Ishikawa (cell line): ENCODE measurements around the gene CHST5.

Experiments used
- CEBPB ChIP-seq: IDR thresholded peaks from 2 replicates; pipeline ENCODE4 v1.6.1; 2012
- CREB1 ChIP-seq: IDR thresholded peaks from 2 replicates; pipeline ENCODE4 v1.6.1; 2012; ENCODE audit warnings: low read depth
- EGR1 ChIP-seq: IDR thresholded peaks from 2 replicates; pipeline ENCODE4 v1.6.1; 2012
- EP300 ChIP-seq: IDR thresholded peaks from 2 replicates; pipeline ENCODE4 v1.6.1; 2012; ENCODE audit warnings: borderline replicate concordance
- FOXM1 ChIP-seq: IDR thresholded peaks from 2 replicates; pipeline ENCODE4 v1.6.1; 2012; ENCODE audit warnings: low read depth, borderline replicate concordance
- NFIC ChIP-seq: IDR thresholded peaks from 2 replicates; pipeline ENCODE4 v1.6.1; 2012
- RAD21 ChIP-seq: IDR thresholded peaks from 2 replicates; pipeline ENCODE4 v1.6.1; 2012; ENCODE audit warnings: low read depth
- REST ChIP-seq: IDR thresholded peaks from 2 replicates; pipeline ENCODE4 v1.6.1; 2012; ENCODE audit warnings: low read depth, mild to moderate bottlenecking
- TAF1 ChIP-seq: IDR thresholded peaks from 2 replicates; pipeline ENCODE4 v1.6.1; 2012; ENCODE audit warnings: low read depth, mild to moderate bottlenecking
- TCF12 ChIP-seq: IDR thresholded peaks from 2 replicates; pipeline ENCODE4 v1.6.1; 2012; ENCODE audit warnings: low read depth
- TEAD4 ChIP-seq: IDR thresholded peaks from 2 replicates; pipeline ENCODE4 v1.6.1; 2012
- YY1 ChIP-seq: IDR thresholded peaks from 2 replicates; pipeline ENCODE4 v1.6.1; 2012; ENCODE audit warnings: low read depth
- ZBTB7A ChIP-seq: IDR thresholded peaks from 2 replicates; pipeline ENCODE4 v1.6.1; 2012; ENCODE audit warnings: low read depth
- TF ChIP-seq, protein P1 (sequence below): IDR thresholded peaks from 2 replicates; pipeline ENCODE4 v1.6.1; 2012
- TF ChIP-seq, protein P2 (sequence below): IDR thresholded peaks from 2 replicates; pipeline ENCODE4 v1.6.1; 2012

CHST5 gene

GRCh38 chr16:75546293-75546692, 10.4 kb upstream of the CHST5 start:
- TF ChIP-seq CREB1 (no peak), YY1 (no peak), TAF1 (no peak), TEAD4 (no peak), REST (no peak), RAD21 (no peak), EGR1 (no peak), EP300 (no peak), CEBPB (no peak), NFIC (no peak), ZBTB7A (no peak), TCF12 (no peak), FOXM1 (no peak)
- TF ChIP-seq, protein P1, sequence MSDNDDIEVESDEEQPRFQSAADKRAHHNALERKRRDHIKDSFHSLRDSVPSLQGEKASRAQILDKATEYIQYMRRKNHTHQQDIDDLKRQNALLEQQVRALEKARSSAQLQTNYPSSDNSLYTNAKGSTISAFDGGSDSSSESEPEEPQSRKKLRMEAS = no peak
- TF ChIP-seq, protein P2, sequence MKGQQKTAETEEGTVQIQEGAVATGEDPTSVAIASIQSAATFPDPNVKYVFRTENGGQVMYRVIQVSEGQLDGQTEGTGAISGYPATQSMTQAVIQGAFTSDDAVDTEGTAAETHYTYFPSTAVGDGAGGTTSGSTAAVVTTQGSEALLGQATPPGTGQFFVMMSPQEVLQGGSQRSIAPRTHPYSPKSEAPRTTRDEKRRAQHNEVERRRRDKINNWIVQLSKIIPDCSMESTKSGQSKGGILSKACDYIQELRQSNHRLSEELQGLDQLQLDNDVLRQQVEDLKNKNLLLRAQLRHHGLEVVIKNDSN = no peak

GRCh38 chr16:75541236-75541635, 5.3 kb upstream of the CHST5 start:
- TF ChIP-seq EP300 (no peak), CREB1 (no peak), EGR1 (no peak), REST (no peak), TAF1 (no peak), CEBPB (no peak), TEAD4 (no peak), FOXM1 (no peak), RAD21 (no peak), YY1 (no peak), NFIC (no peak)
- TF ChIP-seq, protein P1 = no peak
- TF ChIP-seq, protein P2 = no peak

GRCh38 chr16:75537776-75538175, 1.9 kb upstream of the CHST5 start:
- TF ChIP-seq YY1 (no peak), CEBPB (no peak), FOXM1 (no peak), TEAD4 (no peak), ZBTB7A (no peak), TAF1 (no peak), REST (no peak), TCF12 (no peak), CREB1 (no peak), NFIC (no peak), EP300 (no peak), RAD21 (no peak), EGR1 (no peak)
- TF ChIP-seq, protein P2 = no peak
- TF ChIP-seq, protein P1 = no peak
